ENCODE data around the gene TIMM44.

GRCh38 chr19:7888826-7889217 lies 54.6 kb downstream of the TIMM44 start:
- TF ChIP-seq CTCF (IDR thresholded peaks at IDR 0.05) (no peak), POLR2A (IDR thresholded peaks at IDR 0.05) (no peak), EP300 (IDR thresholded peaks at IDR 0.05) (no peak)

All from ovary (tissue), 3 donors.